GM20431 (cell line): ENCODE results near the gene MARCHF6.
"Not testable (repeated sequence)": the region's sequence is repeated elsewhere in the genome, so short reads cannot be mapped to it uniquely, and the experiment has no call there.

Source experiments
- in situ Hi-C: fragments of 300-500 bp; cut with MseI, MboI; formaldehyde crosslinking; loops from one replicate; pipeline ENCODE4 v1.15.0; 2020; ENCODE audit warnings: low sequenced_read_pairs; ENCODE audit not compliant: unreplicated experiment

Gene MARCHF6

DNA sequence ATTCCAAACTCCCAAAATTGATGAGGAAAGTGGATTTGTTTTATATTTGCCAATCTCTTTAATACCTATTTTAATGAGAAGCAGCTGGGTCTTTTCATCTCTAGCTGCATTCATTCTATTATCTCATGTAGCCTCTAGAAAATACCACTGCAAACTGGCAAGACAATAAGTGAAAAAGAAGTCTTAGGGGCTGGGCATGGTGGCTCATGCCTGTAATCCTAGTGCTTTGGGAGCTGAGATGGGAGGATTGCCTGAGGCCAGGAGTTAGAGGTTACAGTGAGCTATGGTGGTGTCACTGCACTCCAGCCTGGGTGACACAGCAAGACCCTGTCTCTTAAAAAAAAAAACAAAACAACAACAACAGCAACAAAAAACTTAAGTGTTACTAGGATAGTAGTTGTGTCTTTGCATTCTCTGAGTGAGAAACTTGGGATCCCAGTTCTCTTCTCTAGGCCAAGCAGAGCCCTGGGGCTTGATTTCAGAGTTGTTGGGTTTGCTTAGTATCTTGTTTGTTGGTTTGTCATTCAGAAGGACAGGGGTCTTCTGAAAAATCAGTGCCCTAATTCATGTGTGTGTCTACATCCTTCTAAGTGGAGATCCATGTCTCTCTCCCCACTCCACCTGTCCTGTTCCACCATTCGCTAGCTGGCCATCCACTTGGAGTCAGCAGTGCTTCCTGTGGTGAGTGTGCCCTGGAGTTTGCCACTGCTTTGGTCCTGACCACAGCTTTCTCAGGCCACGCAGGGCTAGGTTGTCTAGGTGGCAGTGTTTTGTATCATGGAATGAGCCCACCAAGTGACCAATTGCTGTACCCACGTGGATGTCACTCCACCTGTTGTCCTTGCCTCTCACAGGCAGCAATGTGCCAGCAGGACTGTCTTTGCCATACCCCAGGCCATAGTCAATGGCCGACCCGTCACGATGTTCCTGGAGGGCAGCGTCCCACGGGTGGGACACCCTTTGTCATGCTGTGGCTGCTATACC is 19.5 kb downstream of the MARCHF6 start:
- in situ Hi-C loops, result no loop called here

DNA sequence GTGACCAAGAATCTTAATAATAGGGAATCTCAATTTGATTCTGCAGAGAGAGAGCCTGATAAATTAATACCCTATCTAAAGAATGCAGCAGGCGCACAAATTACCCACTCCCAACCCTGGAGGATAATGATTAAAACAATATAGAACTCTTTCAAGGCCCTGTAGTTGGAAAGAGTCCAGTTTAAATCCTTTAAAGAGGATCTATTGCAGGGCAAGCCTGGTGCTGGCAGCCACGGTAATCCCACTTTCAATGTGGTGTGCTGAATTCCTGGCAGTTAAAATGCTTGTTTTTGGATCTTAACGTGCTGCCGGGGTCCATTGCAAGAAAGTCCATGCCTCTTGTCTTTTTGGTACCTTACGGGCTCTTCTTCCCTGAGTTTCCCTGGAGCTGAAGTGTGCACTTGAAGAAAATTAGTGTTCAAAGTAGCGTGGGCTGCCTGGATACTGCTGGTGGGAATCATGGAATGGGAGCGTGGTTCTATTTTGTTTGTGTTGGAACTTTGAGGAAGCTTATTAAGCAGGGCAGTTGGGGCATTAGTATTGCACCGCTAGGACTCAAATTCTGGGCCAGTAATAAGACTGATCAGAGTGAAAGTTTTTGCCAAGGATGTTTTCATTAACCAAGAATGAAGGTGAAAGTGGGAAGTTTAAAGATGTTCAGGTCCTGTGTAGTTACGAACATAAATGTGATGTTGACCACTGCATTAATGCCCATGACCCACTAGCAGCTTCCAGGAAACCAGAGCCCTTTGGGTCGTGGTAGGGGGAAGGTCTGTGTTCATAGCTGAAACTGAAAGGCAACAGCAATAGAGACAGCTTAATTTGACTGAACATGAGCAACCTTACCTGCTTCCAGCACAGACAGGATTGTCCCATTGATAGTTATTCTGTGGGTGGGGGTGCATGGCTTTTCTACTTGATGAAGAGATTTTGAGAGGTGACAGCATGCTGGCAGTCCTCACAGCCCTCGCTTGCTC is 20.8 kb downstream of the MARCHF6 start:
- in situ Hi-C loops, result no loop called here

- in situ Hi-C loops, result not testable (repeated sequence)
Observed at GRCh38 chr5:10375146-10375545, 21.7 kb downstream of the MARCHF6 start.

GRCh38 chr5:10376544-10376943 is 23.0 kb downstream of the MARCHF6 start:
- in situ Hi-C loops, result no loop called here

DNA sequence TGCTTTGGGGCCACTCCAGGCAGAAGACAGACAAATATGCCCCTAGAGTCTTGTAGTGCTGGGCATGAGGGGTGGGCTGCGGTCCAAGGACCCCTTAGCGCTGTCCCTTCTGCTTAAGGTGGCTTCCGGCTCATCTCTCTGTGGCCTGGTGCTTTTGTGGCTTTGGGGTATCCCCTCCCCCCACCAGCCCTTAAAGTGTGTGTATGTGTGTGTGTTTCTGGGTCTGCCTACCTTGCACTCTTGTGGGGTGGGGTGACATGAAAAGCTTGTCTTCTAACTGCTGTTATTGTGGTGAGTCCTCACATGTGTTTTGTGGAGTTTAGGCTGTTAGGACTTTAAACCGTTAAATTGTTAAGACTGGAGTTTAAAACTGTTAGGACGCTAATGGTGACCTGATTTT is 23.6 kb downstream of the MARCHF6 start:
- in situ Hi-C loops, result no loop called here

GRCh38 chr5:10381803-10382202 is 28.3 kb downstream of the MARCHF6 start:
- in situ Hi-C loops, result no loop called here

DNA sequence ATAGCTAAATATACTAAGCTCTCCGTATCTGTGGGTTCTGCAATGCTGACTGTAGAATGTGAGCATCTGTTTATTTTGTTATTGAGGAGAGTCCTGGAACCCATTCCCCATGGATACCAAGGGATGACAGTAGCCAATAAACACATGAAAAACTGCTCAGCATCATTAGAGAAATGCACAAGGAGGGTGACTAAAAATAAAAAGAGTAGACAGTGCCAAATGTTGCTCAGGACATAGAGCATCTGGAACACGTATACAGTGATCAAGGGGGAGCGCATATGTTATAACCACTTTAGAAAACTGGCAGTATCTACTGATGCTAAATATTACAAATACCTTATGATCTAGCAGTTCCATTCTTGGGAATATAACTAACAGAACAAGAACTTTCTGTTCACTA is 31.0 kb downstream of the MARCHF6 start:
- in situ Hi-C loops, result no loop called here

DNA sequence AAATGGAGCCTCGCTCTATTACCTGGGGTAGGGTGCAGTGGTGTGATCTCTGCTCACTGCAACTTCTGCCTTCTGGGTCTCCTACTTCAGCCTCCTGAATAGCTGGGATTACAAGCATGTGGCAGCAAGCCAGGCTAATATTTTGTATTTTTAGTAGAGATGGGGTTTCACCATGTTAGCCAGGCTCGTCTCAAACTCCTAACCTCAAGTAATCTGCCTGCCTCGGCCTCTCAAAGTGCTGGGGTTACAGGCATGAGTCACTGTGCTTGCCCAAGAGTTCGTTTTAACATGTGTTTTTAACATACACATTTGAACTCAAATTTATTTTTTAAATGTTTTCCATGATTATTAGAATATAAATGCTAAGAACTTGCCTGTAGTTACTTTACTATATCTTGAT is 34.2 kb downstream of the MARCHF6 start:
- in situ Hi-C loops, result no loop called here

- in situ Hi-C loops, result no loop called here
Observed at GRCh38 chr5:10391130-10391529, 37.6 kb downstream of the MARCHF6 start.

DNA sequence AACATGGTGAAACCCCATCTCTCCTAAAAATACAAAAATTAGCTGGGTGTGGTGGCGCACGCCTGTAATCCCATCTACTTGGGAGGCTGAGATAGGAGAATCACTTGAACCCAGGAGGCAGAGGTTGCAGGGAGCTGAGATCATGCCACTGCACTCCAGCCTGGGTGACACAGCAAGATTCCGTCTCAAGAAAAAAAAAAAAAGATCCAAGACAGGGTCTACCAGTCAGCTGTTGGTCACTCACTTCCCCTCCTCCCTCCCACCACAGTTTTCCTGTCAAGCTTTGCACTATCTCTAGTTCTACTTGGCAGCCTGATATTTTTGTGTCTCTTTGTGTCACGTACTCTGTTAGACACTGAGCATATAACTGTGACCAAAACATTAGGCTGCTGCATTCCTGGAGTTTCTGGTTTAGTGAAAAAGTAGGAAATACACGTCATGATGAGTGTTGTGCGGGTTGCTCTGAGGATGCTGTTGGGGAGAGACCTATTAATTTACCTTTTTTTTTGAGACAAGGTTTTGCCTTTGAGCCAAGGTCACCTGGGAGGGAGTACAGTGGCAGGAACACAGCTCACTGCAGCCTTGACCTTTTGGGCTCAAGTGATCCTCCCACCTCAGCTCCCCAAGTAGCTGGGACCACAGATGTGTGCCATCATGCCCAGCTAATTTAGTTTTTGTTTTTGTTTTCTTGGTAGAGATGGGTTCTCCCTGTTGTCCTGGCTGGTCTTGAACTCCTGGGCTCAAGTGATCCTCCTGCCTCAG is 39.3 kb downstream of the MARCHF6 start:
- in situ Hi-C loops, result not testable (repeated sequence)

GRCh38 chr5:10393491-10393890 is 40.0 kb downstream of the MARCHF6 start:
- in situ Hi-C loops, result no loop called here

DNA sequence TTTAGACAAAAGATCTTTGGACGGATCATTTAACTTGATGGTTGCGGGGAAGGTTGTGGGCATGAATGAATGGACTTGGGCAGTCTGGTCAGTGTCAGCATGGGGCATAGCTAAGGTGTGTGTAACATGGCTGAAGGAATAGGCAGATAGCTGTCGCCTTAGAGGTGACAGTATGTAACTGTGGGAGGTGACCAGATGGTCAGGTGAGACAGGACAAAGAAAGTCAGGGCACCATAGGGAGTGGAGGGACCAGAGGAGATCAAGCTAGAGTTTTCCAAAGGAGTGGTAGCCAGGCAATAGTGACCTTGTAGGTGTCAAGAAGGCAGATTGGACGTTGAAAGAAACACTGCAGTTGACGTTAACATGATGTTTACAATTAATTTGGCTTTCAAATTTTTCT is 43.1 kb downstream of the MARCHF6 start:
- in situ Hi-C loops, result no loop called here

- in situ Hi-C loops, result loop anchor here (25.0 kb wide), 1 partner anchor 113 kb away; no protein-coding TSS in a partner anchor
Observed at GRCh38 chr5:10399839-10400238, 46.3 kb downstream of the MARCHF6 start.

- in situ Hi-C loops, result loop anchor here (25.0 kb wide), 1 partner anchor 113 kb away; no protein-coding TSS in a partner anchor
Observed at GRCh38 chr5:10400411-10400810, 46.9 kb downstream of the MARCHF6 start.

GRCh38 chr5:10400831-10401230 is 47.3 kb downstream of the MARCHF6 start:
- in situ Hi-C loops, result loop anchor here (25.0 kb wide), 1 partner anchor 114 kb away; no protein-coding TSS in a partner anchor

DNA sequence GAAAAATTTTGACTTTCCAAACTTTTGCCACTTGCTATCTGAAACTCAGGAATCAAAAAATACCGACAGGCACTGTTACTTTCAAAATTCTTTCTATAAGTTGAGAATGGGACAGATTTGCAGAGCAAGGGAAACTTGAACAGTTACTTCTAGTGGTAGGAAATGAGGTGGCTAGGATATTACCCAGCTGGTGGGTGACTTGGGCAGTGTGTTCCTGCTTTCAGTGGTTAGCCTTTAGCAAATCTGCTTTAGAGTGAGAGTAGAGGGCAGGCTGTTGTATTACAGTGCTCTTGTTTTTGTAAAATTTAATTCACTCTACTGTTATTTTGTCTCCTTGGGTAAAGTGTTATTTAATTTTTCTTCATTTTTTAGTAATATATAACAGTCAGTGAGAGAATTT is 48.0 kb downstream of the MARCHF6 start:
- in situ Hi-C loops, result loop anchor here (25.0 kb wide), 1 partner anchor 114 kb away; no protein-coding TSS in a partner anchor
